ENCODE measurements around the gene ALAD.
A peak's percentile ranks its signal among the peaks of the same experiment; 100 is the strongest.

Gene ALAD

DNA sequence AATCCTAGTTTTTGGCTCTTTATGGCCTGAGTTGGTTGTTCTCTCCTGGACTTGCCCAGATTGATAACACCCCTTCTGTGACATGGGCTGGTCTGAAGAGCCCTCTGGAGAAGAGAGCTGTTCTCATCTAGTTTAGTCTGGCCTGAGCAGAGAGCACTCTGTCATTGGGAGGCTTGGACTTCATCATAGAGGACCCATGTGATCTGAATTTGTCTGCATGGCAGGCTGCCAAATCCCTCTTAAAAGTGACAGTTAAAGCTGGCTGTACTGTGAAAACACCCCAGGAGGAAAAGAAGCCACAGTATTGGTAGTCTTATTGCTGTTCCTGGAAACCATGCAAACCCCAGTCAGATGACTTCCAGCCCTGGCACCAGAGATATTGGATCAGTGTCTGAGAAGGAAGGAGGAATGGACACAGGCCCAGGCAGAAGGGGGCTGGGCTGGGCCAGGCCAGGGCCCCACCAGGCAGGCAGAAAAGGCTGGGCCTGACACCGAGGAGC lies 57.3 kb downstream of the ALAD start:
- no peak for DNase-seq

DNA sequence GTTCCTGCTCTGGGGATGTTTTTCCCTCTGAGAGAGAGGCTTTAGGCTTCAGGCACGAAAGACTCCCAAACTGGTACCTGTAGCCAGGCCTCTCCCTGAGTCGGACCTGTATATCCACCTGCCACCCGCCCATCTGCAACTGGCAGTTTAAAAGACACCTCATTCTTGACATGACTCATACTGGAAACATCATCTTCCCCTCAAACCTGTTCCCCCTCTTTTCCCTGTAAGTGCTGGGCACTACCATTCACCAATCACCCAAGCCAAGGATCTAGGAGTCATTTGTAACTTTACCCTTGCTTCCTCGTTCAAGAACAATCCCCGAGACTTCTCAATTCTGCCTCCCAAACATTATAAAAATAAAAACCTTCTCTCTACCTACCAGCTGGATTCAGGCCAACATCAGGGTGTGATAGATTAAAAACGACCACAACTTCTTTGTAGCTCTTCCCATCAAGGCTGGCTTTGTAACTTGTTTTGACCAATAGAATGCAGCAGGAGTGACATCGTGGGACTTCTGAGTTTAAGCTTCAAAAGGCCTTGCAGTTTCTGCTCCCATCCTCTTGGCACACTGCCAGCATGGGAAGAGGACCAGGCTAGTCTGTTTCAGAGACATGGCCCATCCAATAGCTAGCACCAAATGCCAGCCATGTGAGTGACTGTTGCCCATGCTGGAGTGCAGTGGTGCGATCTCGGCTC lies 59.2 kb downstream of the ALAD start:
- DNase-seq, result no peak

DNA sequence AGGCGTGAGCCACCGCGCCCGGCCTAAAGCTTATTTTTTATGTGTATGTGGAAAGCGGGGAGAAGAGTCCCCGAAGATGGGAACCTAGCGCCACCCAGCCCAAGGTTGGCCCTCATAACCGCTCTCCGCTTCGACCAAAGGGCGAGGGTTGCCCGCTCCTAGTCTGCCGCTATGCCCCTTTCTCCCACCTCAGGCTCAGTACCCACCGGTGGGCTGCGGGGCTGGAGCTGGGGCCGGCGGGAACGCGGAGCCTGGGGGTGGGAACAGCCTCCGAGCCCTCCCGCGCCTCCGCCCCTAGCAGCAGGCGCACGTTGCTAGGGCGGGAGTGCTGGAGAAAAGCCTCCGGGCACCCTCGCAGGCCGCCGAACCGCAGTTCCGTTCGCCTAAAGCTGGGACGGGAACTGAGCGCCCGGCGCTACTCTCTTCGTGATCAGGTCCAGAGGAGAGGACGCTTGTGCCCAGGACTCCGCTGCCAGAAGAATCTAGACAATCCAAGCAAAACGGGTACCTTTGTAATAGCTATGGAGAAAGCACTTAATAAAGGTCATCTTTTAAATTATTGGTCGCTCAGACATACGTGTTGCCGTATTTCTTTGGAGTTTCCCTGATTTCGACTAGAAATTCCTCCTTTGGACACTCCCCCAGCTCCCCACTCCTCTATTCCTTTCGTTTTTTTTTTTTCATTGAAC lies 60.9 kb downstream of the ALAD start, which contains the start of gene WDR31:
TSS of gene WDR31 (minus strand) at position 265 of the 689 bp plus-strand sequence. CDS start 8,253 bp downstream, outside the sequence.
- peak; percentile 55 for DNase-seq

DNA sequence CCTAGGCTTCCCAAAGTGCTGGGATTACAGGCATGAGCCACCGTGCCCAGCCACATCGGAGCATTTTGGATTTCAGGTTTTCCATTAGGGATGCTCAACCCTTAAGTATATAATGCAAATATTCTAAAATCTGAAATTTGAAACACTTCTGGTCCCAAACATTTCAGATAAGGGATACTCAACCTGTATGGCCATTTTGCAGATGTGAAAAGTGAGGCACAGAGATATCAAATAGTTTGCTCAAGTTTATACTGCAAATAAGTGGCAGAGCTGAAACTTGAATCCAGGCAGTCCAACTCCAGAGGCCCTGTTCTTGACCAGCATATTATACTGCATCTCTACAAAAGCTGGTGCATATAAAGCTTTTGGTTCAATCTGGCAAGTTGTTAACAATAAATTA lies 63.4 kb downstream of the ALAD start:
- no peak for DNase-seq

Data from effector CD4-positive, alpha-beta T cell (primary cell).